Neural progenitor cell (in vitro differentiated cells): ENCODE data around the gene RASA2.

Source experiments
- CTCF ChIP-seq: fragments of 200-600 bp; sonication (generic); IDR thresholded peaks from 2 replicates; pipeline ENCODE4 v1.5.1; 2017; ENCODE audit warnings: antibody characterized with exemption, mild to moderate bottlenecking
- EZH2 ChIP-seq: fragments of 200-600 bp; sonication (generic); IDR thresholded peaks from 2 replicates; pipeline ENCODE4 v1.6.1; 2017; ENCODE audit warnings: antibody characterized with exemption, mild to moderate bottlenecking, moderate library complexity

DNA sequence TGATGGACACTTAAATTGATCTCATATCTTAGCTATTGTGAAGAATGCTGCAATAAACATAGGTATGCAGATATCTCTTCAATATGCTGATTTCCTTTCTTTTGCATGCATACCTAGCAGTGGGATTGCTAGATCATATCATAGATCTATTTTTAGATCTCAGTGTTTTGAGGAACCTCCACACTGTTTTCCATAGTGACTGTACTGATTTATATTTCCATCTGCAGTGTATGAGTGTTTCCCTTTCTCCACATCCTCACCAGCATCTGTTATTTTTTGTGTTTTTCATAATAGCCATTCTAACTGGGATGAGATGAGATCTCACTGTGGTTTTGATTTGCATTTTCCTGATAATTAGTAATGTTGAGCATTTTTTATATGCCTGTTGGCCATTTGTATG, 17.1 kb upstream of the RASA2 start:
- TF ChIP-seq EZH2 (no peak), CTCF (no peak)
